T-helper 1 cell treated with Interleukin-12 subunit alpha and Interleukin-12 subunit beta and Interleukin-4 antibody, amounts not matched to agents 30 ng/mL and 1 ng/mL, for 36 hours (primary cell): ENCODE data around the gene PTPRN2. TPM values are rescaled to one million over a fixed set of nuclear protein-coding genes. Genes with fewer than 3 reads are reported as not detected.
"Not testable (repeated sequence)": the region's sequence is repeated elsewhere in the genome, so short reads cannot be mapped to it uniquely, and the experiment has no call there.

ENCODE experiments used
- intact Hi-C: fragments of 100-400 bp; cut with micrococcal nuclease; formaldehyde crosslinking; loops from one replicate; pipeline ENCODE4 v1.15.1; 2024
- total RNA-seq: library from RNA; stranded (reverse); gene quantifications from 2 replicates; pipeline ENCODE4 v1.2.3, GENCODE V29; 2022

Gene PTPRN2
- total RNA-seq, 1 donor from 2014 or later, result 2.9 TPM

- intact Hi-C loops, result no loop called here
Observed at GRCh38 chr7:158534598-158534997, 53.0 kb downstream of the PTPRN2 start.

GRCh38 chr7:158534134-158534515 lies 53.5 kb downstream of the PTPRN2 start:
- intact Hi-C loops, result not testable (repeated sequence)

DNA sequence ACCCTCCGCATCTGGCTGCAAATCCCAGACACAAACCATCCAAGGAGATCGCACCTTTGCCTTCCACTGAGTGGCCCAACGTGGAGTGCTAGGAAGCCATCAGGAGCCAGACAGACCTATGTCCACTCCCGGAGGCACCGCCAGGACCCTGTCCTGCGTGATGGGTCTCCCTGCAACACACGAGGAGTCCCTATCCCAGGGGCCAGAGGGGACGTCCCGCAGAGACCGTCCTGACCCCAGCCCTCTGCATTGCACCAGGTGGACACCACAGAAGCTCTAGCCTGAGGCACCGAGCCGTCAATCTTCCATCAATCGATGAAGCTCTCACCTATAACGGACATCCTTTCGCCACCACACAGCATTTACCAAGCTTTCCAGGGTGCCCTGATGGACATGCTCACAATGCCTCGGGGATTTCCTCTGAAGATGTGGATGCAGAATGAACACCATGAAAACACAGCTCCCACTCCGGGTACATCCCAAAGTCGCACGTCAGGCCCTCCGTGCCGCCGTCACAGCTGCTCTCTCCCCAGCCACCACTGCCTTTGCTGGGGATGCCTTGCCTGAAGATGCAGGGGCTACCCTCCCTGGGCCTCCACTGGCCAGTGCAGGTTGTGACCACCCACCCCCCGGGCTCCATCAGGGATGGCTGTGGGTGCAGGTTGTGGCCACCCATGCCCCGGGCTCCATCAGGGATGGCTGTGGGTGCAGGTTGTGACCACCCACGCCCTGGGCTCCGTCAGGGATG lies 54.1 kb downstream of the PTPRN2 start:
- intact Hi-C loops, result no loop called here

DNA sequence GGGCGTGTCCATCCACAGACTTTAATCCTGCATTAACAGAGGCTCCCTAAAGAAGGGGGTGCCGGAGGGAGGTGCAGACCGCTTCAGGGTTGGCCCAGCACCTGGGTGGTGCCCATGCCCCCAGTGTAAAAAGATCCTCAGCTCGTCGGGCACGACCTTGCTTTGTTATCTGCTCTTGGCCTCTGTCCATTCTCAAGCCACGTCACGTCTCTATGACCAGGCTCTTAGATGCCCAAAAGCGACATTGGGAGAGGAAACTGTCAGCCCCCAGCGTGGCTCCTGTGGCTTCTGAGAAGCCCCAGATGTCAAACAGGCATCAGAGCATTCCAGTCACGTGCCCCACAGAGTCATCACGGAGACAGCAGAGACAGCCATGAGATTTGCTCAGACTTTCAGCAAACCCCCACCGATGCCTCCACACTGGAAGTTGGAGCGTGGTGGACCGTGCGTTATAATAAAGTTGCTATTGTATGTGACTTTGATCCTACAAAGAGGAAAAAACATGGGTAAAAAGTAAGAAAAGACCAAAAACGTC lies 55.5 kb downstream of the PTPRN2 start:
- intact Hi-C loops, result no loop called here

GRCh38 chr7:158531661-158532060 lies 56.0 kb downstream of the PTPRN2 start:
- intact Hi-C loops, result no loop called here

GRCh38 chr7:158530800-158531609 lies 56.6 kb downstream of the PTPRN2 start:
- intact Hi-C loops, result no loop called here

DNA sequence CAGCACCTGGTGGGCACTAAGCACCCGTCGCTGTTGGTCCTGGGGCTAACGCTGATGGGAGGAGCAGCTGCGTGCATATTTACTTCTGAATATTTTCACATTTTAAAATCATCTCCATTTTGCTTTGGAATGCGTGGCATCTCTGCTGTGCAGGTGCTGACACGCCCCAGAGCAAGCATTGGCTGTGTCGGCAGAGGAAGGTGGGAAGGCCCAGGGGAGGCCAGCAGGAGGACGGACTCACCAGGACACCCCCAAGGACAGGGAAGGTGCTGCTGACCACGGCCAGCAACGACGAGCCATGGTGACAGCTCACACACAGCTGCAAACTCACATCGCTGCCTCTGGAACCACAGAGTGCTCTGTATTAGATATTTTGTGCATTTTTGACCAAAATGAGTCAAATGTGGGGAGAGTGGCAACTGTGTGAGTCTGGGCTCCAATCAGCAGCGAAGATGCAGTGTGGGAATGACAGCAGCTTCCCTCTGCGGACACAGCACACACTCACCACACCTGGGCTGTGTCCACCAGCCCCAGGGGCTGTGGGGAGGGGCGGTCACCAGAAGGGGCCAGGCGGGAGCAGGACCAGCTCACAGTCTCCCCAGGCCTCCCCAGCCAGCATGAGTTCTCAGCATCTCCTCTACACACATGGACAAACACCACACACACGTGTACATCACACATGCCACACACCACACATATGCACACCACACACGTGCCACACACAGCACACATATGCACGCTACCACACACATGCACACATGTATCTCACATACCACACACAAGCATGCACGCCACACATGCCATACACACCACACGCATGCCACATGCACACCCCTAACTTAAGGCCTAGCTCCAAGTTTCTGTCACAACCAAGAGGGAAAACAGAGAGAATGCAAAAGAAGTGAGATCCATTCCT lies 58.2 kb downstream of the PTPRN2 start:
- intact Hi-C loops, result no loop called here

DNA sequence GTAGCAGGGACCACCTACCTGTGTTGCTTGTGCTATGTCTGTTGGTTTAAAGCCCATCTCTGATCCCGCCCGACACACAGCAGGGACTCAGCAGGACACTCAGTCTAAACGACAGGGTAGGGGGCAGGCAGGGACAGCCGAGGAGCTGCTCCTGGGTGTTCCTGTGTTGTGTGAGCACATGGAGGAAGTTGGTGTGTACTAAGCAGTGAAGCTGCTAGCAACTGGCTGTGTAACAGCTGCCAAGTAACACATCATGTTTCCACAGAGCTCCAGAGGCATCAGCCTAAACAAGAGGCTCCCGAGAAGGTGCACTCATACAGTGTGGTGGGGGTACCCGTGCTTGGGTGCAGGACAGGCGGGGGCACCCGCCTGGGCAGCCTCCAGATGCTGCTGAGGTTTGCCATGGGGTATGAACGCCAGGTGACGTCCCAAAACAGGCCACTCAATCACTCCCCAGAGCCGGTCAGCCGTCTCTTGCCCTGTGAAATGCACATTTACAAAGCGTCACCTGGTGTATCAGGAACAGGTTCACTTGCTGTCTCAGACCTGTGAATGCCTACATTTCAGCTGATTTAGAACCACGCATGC lies 59.6 kb downstream of the PTPRN2 start:
- intact Hi-C loops, result no loop called here

GRCh38 chr7:158527495-158527894 lies 60.1 kb downstream of the PTPRN2 start:
- intact Hi-C loops, result no loop called here

- intact Hi-C loops, result no loop called here
Observed at GRCh38 chr7:158527038-158527437, 60.6 kb downstream of the PTPRN2 start.

DNA sequence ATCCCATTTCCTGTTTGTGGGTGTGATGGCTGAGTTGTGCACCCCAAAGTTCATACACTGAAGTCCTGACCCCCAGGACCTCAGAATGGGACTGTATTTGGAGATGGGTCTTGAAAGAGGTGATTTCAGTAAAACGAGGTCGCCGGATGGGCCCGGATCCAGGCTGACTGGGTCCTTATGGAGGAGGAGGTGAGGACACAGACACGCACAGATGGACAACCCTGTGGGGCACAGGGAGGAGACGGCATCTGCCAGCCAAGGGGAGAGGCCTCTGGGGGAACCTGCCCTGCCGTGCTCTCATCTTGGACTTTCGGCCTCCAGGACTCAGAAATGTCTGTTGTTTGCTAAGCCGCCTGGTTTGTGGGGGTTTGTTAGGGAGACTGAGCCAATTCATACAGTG lies 61.1 kb downstream of the PTPRN2 start:
- intact Hi-C loops, result no loop called here

DNA sequence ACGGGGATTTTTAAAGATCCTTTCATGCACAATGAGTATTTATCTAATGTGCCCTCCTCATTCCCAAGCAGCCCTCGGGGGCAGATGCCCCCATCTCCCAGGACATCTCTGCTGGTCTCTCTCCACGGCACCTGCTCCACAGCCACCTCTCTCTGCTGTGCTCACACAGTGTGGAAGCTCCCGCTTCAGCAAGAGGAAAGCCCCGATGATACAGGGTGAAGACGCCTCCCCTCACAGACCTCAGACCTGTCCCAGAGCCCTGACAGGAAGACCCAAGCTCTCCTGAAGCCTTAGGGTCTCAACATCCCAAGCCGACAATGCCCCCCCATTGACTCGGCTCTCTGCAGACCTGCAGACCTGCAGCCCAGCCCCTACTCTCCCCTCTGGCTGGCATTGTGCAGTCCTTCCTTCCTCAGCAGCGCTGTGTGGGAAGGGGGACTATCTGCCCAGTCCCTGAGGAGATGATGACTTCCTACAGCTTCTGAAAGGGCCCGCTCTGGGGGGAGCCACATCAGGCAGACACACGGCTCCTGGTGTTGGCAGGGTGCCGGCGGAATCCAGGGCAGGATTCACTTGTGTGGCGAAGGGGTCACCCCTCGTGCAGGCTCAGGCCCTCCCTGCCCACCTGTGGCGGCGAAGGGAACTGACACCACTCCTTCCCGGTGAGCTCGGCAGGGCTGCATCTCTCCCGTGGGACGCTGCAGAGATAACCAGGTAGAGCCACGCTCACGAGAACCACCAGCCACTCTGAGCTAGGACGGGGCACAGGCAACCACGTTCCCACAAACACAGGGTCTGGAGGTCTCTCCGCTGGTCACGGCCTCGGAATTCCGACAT lies 61.8 kb downstream of the PTPRN2 start:
- intact Hi-C loops, result no loop called here

GRCh38 chr7:158524749-158525635 lies 62.6 kb downstream of the PTPRN2 start:
- intact Hi-C loops, result no loop called here

DNA sequence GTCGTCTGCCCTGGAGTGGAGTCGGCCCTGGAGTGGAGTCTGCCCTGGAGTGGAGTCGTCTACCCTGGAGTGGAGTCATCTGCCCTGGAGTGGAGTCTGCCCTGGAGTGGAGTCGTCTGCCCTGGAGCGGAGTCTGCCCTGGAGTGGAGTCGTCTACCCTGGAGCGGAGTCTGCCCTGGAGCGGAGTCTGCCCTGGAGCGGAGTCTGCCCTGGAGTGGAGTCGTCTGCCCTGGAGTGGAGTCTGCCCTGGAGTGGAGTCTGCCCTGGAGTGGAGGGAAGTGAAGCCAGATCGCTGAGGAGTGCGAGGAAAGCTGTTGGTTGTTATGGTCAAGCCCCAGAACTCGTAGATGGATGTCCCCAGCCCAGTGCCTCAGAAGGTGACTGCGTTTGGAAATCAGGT lies 63.3 kb downstream of the PTPRN2 start:
- intact Hi-C loops, result not testable (repeated sequence)

- intact Hi-C loops, result not testable (repeated sequence)
Observed at GRCh38 chr7:158523877-158524276, 63.7 kb downstream of the PTPRN2 start.

DNA sequence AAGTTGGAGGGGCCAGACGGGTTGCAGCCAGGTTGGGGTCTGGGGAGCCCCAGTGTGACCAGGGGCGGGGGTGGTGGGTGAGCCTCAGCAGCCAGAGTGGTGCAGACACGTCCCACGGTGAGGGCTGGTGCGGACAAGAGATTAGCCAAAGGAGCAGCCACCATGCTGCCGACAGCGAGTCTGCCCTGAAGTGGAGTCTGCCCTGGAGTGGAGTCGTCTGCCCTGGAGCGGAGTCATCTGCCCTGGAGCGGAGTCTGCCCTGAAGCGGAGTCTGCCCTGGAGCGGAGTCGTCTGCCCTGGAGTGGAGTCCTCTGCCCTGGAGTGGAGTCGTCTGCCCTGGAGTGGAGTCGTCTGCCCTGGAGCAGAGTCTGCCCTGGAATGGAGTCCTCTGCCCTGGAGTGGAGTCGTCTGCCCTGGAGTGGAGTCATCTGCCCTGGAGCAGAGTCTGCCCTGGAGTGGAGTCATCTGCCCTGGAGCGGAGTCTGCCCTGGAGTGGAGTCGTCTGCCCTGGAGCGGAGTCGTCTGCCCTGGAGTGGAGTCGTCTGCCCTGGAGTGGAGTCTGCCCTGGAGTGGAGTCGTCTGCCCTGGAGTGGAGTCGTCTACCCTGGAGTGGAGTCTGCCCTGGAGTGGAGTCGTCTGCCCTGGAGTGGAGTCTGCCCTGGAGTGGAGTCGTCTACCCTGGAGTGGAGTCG lies 64.3 kb downstream of the PTPRN2 start:
- intact Hi-C loops, result not testable (repeated sequence)

GRCh38 chr7:158521795-158522194 lies 65.8 kb downstream of the PTPRN2 start:
- intact Hi-C loops, result not testable (repeated sequence)

GRCh38 chr7:158520825-158521224 lies 66.8 kb downstream of the PTPRN2 start:
- intact Hi-C loops, result no loop called here
